Mononuclear cell (primary cell): ENCODE data around the gene CNOT4. TPM values are rescaled to one million over a fixed set of nuclear protein-coding genes. Genes with fewer than 3 reads are reported as not detected.
"Not testable (repeated sequence)": the region's sequence is repeated elsewhere in the genome, so short reads cannot be mapped to it uniquely, and the experiment has no call there.

Experiments
- H3K27me3 ChIP-seq: 2 replicates; pipeline ENCODE4 v1.6.0; 2011; ENCODE audit warnings: low read length, control low read depth; ENCODE audit not compliant: insufficient read depth
- H3K4me1 ChIP-seq: 2 replicates; pipeline ENCODE4 v1.5.1; 2011; ENCODE audit warnings: mild to moderate bottlenecking, low read length, control low read depth; ENCODE audit not compliant: insufficient read depth
- H3K4me3 ChIP-seq: 2 replicates; pipeline ENCODE4 v1.5.1; 2011; ENCODE audit warnings: mild to moderate bottlenecking, low read length, moderate library complexity
- H3K9me3 ChIP-seq: 2 replicates; pipeline ENCODE4 v1.5.1; 2011; ENCODE audit warnings: low read depth, mild to moderate bottlenecking, control low read depth, low read length
- total RNA-seq: library from RNA; depleted of rRNA; stranded (reverse); fragments of >200 nt; gene quantifications from one replicate; pipeline ENCODE4 v1.2.3, GENCODE V29; 2012

CNOT4 gene
- total RNA-seq, 1 donor = 19.8 TPM

- H3K9me3 ChIP-seq = no peaks in the 10 kb centered on the region
- no peak overlapping the region for H3K4me3 ChIP-seq
- no peaks in the 10 kb centered on the region for H3K27me3 ChIP-seq
- H3K4me1 ChIP-seq = no peaks in the 10 kb centered on the region
Observed at GRCh38 chr7:135328526-135328925, 181.4 kb downstream of the CNOT4 start.

GRCh38 chr7:135328053-135328452 lies 181.8 kb downstream of the CNOT4 start:
- no peaks in the 10 kb centered on the region for H3K4me1 ChIP-seq
- H3K27me3 ChIP-seq = no peaks in the 10 kb centered on the region
- no peaks in the 10 kb centered on the region for H3K9me3 ChIP-seq
- H3K4me3 ChIP-seq = no peak overlapping the region

GRCh38 chr7:135327458-135327857 lies 182.4 kb downstream of the CNOT4 start:
- Histone ChIP-seq H3K4me3 (no peak overlapping the region), H3K4me1 (no peaks in the 10 kb centered on the region), H3K27me3 (no peaks in the 10 kb centered on the region), H3K9me3 (no peaks in the 10 kb centered on the region)

GRCh38 chr7:135326636-135327280 lies 183.1 kb downstream of the CNOT4 start:
- no peaks in the 10 kb centered on the region for H3K27me3 ChIP-seq
- no peaks in the 10 kb centered on the region for H3K9me3 ChIP-seq
- no peaks in the 10 kb centered on the region for H3K4me1 ChIP-seq
- no peak overlapping the region for H3K4me3 ChIP-seq

- Histone ChIP-seq H3K9me3 (no peaks in the 10 kb centered on the region), H3K4me3 (no peak overlapping the region), H3K4me1 (no peaks in the 10 kb centered on the region), H3K27me3 (no peaks in the 10 kb centered on the region)
Observed at GRCh38 chr7:135322571-135323340, 187.1 kb downstream of the CNOT4 start.

GRCh38 chr7:135321556-135321955 lies 188.3 kb downstream of the CNOT4 start:
- Histone ChIP-seq H3K9me3 (no peaks in the 10 kb centered on the region), H3K4me1 (no peaks in the 10 kb centered on the region), H3K4me3 (no peak overlapping the region), H3K27me3 (no peaks in the 10 kb centered on the region)

GRCh38 chr7:135320953-135321352 lies 188.9 kb downstream of the CNOT4 start:
- not testable (repeated sequence) for H3K4me3 ChIP-seq, H3K27me3 ChIP-seq, H3K9me3 ChIP-seq, H3K4me1 ChIP-seq

- no peaks in the 10 kb centered on the region for H3K4me1 ChIP-seq
- no peaks in the 10 kb centered on the region for H3K27me3 ChIP-seq
- H3K4me3 ChIP-seq = no peak overlapping the region
- no peaks in the 10 kb centered on the region for H3K9me3 ChIP-seq
Observed at GRCh38 chr7:135320268-135320667, 189.6 kb downstream of the CNOT4 start.

GRCh38 chr7:135317676-135318325 lies 192.1 kb downstream of the CNOT4 start:
- H3K9me3 ChIP-seq = no peaks in the 10 kb centered on the region
- H3K4me3 ChIP-seq = no peak overlapping the region
- H3K4me1 ChIP-seq = no peaks in the 10 kb centered on the region
- no peaks in the 10 kb centered on the region for H3K27me3 ChIP-seq

- Histone ChIP-seq H3K27me3 (no peaks in the 10 kb centered on the region), H3K4me3 (no peak overlapping the region), H3K4me1 (no peaks in the 10 kb centered on the region), H3K9me3 (no peaks in the 10 kb centered on the region)
Observed at GRCh38 chr7:135316648-135317313, 193.1 kb downstream of the CNOT4 start.

GRCh38 chr7:135313971-135314370 lies 195.9 kb downstream of the CNOT4 start:
- Histone ChIP-seq H3K4me1 (no peaks in the 10 kb centered on the region), H3K27me3 (no peaks in the 10 kb centered on the region), H3K4me3 (no peak overlapping the region), H3K9me3 (no peaks in the 10 kb centered on the region)

Other genes starting within 250 kb of the CNOT4 start
- gene NUP205, start 47.8 kb upstream of the CNOT4 start, total RNA-seq = 42.4 TPM
- 15.5 TPM for gene STMP1, start 152.4 kb upstream of the CNOT4 start, total RNA-seq
- not detected for gene SLC13A4, start 218.1 kb upstream of the CNOT4 start, total RNA-seq
- gene FAM180A, start 238.7 kb upstream of the CNOT4 start, total RNA-seq = not detected